Retinal pigment epithelial cell (primary cell): Measurements from ENCODE around the gene NSUN4.
"Not testable (repeated sequence)": the region's sequence is repeated elsewhere in the genome, so short reads cannot be mapped to it uniquely, and the experiment has no call there.

Experiments
- DNase-seq: peaks from one replicate; pipeline ENCODE4 v3.0.0-alpha.2; 2010; ENCODE audit warnings: low read depth
- H3K4me3 ChIP-seq: 2 replicates; pipeline ENCODE4 v1.5.1; 2011; ENCODE audit warnings: mild to moderate bottlenecking, low read length, control low read depth, moderate library complexity
- TF ChIP-seq, protein P1 (sequence below): conservative IDR thresholded peaks from 2 replicates; pipeline ENCODE4 v1.5.1; 2011; ENCODE audit warnings: low read depth, low read length, control low read depth, inconsistent platforms

Gene NSUN4

DNA sequence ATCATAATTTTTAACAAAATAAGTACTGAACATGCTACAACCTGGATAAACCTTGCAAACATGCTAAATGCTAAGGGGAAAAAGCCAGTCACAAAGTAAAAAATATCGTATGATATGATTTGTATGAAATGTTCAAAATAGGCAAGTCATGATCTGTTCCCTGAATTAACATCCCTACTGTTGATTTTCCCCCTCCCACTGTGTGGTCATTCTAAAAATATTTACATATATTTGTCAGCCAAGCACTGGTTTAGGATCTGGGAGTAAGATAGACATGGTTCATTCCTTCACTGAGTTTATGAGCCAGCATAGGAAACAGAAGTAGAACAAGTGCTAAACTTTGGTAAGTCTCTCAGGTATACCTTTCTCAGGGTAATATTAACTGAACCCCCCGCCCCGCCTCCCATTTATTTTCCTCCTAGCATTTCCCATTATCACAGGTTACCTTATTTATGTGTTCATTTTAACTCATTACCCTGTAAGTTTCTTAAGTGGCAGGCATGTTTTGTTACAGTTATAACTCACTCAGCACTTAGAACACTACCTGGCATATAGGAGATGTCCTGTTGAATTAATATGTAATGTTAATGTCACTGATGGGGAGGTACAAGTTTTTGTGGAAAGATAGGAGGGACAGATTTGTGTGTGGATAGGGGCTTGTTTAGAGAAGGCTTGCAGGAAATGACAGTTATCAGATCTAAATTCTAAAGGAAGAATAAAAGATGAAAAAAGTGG, 24.8 kb upstream of the NSUN4 start:
- DNase-seq = no peak
- no peak overlapping the region for H3K4me3 ChIP-seq
- TF ChIP-seq, protein P1, sequence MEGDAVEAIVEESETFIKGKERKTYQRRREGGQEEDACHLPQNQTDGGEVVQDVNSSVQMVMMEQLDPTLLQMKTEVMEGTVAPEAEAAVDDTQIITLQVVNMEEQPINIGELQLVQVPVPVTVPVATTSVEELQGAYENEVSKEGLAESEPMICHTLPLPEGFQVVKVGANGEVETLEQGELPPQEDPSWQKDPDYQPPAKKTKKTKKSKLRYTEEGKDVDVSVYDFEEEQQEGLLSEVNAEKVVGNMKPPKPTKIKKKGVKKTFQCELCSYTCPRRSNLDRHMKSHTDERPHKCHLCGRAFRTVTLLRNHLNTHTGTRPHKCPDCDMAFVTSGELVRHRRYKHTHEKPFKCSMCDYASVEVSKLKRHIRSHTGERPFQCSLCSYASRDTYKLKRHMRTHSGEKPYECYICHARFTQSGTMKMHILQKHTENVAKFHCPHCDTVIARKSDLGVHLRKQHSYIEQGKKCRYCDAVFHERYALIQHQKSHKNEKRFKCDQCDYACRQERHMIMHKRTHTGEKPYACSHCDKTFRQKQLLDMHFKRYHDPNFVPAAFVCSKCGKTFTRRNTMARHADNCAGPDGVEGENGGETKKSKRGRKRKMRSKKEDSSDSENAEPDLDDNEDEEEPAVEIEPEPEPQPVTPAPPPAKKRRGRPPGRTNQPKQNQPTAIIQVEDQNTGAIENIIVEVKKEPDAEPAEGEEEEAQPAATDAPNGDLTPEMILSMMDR = no peak

DNA sequence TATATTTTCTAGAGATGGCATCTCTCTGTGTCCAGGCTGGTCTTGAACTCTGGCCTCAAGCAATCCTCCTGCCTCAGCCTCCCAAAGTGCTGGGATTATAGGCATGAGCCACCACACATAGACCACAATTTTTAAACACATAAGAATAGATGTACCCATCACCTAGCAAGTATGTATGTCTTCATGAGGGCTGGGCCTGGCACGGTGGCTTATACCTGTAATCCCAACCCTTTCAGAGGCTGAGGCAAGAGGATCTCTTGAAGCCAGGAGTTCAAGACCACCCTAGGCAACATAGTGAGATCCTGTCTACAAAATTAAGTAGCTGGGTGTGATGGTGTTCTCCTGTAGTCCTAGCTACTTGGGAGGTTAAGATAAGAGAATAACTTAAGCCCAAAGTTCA, 23.3 kb upstream of the NSUN4 start:
- TF ChIP-seq, protein P1 = no peak
- no peak for DNase-seq

DNA sequence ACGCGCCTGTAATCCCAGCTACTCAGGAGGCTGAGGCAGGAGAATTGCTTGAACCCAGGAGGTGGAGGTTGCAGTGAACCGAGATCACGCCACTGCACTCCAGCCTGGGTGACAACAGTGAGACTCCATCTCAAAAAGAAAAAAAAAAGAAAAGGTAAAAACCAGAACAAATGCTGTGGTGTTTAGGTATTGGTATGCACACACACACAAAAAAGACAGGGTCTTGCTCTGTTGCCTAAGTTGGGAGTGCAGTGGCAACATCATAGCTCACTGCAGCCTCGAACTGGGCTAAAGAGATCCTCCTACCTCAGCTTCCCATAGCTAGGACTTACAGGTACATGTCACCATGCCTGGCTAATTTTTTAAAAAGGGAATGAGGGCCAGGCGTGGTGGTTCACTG, 21.3 kb upstream of the NSUN4 start:
- not testable (repeated sequence) for H3K4me3 ChIP-seq, DNase-seq

More for the DNA sequence above, 23.3 kb upstream of the NSUN4 start:
- H3K4me3 ChIP-seq = no peak overlapping the region

DNA sequence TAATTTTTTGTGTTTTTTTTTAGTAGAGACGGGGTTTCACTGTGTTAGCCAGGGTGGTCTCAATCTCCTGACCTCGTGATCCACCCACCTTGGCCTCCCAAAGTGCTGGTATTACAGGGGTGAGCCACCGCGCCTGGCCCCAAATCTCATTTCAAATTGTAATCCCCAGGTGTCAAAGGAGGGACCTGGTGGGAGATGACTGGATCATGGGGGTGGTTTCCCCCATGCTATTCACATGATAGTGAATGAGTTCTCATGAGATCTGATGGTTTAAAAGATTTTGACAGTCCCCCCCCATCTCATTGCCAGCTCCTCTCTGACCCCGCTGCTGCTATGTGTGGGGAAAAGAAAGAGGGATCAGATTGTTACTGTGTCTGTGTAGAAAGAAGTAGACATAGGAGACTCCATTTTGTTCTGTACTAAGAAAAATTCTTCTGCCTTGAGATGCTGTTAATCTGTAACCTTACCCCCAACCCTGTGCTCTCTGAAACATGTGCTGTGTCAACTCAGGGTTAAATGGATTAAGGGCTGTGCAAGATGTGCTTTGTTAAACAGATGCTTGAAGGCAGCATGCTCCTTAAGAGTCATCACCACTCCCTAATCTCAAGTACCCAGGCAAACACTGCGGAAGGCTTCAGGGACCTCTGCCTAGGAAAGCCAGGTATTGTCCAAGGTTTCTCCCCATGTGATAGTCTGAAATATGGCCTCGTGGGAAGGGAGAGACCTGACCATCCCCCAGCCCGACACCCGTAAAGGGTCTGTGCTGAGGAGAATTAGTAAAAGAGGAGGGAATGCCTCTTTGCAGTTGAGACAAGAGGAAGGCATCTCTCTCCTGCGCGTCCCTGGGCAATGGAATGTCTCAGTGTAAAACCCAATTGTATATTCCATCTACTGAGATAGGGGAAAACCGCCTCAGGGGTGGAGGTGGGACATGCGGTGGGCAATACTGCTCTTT, 20.4 kb upstream of the NSUN4 start:
- not testable (repeated sequence) for DNase-seq, H3K4me3 ChIP-seq

DNA sequence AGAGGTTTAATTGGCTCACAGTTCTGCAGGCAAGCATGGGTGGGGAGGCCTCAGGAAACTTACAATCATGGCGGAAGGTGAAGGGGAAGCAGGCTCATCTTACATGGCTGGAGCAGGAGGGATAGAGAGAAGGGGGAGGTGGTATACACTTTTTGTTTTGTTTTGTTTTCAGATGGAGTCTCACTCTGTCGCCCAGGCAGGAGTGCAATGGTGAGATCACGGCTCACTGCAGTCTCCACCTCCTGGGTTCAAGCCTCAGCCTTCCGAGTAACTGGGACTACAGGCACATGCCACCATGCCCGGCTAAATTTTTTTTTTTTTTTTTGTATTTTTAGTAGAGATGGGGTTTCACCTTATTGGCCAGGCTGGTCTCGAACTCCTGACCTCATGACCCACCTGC, 18.4 kb upstream of the NSUN4 start:
- DNase-seq = not testable (repeated sequence)

DNA sequence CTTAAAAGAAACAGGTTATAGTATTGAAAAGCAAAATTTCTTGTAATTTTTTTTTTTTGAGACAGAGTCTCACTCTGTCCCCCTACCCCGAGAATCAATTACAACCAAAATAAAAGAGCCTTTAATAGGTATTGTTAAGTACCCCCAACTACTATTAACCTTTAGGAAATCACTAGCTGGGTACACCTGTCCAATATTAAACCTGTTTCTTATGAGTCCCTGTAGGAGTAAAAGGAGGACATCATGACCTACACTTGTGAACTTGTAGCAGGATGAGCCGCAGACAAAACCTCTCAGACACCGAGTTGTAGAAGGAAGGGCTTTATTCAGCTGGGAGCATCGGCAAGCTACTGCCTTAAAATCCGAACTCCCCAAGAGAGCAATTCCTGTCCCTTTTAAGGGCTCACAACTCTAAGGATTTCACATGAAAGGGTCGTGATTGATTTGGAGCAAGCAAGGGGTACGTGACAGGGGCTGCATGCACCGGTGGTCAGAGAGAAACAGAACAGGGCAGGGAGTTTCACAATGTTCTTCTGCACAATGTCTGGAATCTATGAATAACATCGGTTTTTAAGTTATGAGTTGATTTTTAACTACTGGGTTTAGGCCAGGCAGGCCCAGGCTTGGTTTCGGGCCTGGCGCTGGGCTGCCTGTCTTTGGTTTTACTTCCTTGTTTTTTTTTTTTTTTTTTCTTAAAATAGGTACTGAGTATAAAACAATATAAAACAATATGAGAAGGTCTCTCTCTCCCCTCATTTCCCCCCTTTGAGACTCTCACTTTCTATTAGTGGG, 15.1 kb upstream of the NSUN4 start:
- DNase-seq, H3K4me3 ChIP-seq: not testable (repeated sequence)

More for the DNA sequence above, 18.4 kb upstream of the NSUN4 start:
- H3K4me3 ChIP-seq = not testable (repeated sequence)

DNA sequence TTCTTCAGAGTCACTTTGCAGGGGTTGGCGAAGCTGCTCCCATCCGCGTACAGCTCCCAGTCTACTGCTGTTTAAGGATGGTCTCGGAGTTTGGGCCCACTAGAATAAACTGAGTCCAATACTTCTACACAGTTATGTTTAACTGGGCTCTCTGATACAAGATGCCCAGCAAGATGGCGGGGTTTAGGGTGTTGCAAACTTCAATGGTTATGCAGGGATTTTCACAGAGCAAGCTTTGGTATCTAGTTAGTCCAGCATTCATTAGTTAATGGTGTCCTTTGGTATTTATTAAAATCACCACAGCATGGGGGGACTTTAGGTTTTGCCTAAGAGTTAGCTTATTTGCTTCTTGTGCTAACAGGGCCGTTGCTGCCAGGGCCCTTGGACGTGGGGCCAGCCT, 12.4 kb upstream of the NSUN4 start:
- not testable (repeated sequence) for DNase-seq, H3K4me3 ChIP-seq

DNA sequence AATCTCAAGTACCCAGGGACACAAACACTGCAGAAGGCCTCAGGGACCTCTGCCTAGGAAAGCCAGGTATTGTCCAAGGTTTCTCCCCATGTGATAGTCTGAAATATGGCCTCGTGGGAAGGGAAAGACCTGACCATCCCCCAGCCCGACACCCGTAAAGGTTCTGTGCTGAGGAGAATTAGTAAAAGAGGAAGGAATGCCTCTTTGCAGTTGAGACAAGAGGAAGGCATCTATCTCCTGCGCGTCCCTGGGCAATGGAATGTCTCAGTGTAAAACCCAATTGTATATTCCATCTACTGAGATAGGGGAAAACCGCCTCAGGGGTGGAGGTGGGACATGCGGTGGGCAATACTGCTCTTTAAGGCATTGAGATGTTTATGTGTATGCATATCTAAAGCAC, 10.8 kb upstream of the NSUN4 start:
- not testable (repeated sequence) for DNase-seq, H3K4me3 ChIP-seq

DNA sequence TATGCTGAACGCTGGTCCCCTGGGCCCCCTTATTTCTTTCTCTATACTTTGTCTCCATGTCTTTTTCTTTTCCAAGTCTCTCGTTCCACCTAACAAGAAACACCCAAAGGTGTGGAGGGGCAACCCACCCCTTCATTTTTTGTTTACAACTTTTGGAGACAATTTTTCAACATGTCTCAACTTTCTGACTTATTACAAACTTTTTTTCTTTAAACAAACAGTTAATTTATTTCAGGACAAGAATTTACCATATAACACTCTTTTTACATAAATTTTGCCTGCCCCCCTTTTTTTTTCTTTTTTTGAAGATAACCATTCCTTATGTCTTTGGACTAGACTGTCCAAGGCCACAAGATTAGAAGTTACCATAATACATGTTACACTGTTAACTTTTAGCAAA, 10.2 kb upstream of the NSUN4 start:
- not testable (repeated sequence) for DNase-seq, H3K4me3 ChIP-seq

DNA sequence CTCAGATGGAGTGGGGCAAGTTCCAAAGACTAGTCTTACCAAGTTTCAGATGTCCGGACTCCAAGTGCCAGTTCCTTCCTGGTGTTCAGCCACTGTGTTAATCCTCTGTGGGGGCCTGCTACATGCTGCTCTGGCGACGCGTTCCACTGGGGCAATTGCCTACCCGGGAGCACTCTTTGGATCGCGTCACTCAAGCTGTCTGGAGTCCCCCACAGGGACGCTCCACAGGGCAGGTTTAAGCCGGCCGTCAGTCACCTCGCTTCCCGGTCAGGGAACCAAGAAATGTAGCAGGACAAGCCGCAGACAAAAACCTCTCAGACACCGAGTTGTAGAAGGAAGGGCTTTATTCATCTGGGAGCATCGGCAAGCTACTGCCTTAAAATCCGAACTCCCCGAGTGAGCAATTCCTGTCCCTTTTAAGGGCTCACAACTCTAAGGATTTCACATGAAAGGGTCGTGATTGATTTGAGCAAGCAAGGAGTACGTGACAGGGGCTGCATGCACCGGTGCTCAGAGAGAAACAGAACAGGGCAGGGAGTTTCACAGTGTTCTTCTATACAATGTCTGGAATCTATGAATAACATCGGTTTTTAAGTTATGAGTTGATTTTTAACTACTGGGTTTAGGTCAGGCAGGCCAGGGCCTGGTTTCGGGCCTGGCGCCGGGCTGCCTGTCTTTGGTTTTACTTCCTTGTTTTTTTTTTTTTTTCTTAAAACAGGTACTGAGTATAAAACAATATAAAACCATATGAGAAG, 8.6 kb upstream of the NSUN4 start:
- not testable (repeated sequence) for DNase-seq, H3K4me3 ChIP-seq
